ENCODE results near the gene YES1.
A peak's percentile ranks its signal among the peaks of the same experiment; 100 is the strongest.

The YES1 gene

DNA sequence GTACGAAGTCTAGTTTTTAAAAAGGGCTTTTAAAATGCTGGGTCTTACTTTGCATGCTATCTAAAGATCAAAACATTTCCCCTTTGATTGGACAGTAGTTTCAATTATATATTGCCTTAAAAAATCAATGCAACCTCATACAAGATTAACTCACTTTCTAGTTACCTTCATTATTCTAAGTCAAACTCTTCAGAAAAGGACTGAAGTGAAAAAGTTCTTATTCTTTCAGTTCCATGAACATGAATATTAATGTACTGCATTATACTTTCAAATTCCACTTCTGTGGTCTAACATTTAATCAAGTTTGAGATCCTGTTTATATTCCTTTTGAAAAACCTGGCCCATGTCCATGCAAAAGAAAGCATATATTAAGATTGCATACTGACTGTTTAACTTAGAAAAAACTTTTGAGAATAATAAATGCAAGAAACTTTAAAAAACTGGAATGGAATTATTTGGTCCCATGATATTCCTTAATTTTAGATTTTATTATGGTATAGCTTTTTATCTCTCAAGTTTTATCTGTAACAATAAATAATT lies 88.4 kb downstream of the YES1 start:
- Mint-ChIP-seq H3K27ac (no peak overlapping the region), H3K4me1 (no peaks in the 10 kb centered on the region), H3K36me3 (ENCODE audit: low read depth) (peaks cover 60% of the 10 kb centered on the region), H3K9me3 (no peaks in the 10 kb centered on the region), H3K4me3 (no peak overlapping the region), H3K27me3 (ENCODE audit: low read depth) (no peaks in the 10 kb centered on the region)
- TF ChIP-seq CTCF (IDR thresholded peaks at IDR 0.05; ENCODE audit: unreplicated experiment in 3 of 3): no peak

DNA sequence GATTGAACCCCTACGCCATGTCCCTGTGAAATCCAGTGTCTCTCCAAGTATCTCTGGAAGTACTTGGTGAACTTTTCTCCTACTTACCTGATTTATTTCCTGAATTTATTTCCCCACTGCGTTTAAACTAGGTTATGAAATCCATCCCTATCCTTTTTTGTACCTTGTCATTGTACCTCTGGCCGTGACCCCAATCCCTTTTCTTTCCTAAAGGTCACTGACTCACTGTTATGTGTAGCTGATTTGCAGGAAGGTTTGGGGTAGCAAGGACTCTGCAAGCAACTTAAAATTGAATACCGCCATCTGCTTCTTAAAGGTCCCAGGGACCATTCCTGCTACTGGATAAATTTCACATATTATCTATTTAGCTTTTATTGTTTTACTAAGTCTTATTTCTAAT lies 95.0 kb downstream of the YES1 start:
- Mint-ChIP-seq H3K27ac (no peak overlapping the region), H3K4me1 (no peaks in the 10 kb centered on the region), H3K9me3 (peaks cover 2% of the 10 kb centered on the region), H3K27me3 (ENCODE audit: low read depth) (no peaks in the 10 kb centered on the region), H3K36me3 (ENCODE audit: low read depth) (peaks cover 22% of the 10 kb centered on the region), H3K4me3 (no peak overlapping the region)
- TF ChIP-seq CTCF (IDR thresholded peaks at IDR 0.05; ENCODE audit: unreplicated experiment in 3 of 3): no peak

DNA sequence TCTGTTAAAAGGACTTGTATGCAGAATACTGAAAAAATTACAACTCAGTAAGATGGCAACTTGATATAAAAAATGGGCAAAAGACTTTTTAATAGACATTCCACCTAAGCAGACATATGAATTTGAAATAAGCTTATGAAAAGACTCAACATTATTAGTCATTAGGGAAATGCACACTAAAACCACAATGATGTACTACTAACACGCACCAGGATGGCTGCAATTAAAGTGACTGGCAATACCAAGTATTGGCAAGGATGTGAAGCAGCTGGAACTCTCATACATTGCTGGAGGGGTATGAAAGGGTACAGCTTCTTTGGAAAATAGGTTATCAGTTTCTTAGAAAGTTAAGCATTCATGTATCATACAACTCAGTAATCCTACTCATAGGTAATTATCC lies 96.4 kb downstream of the YES1 start:
- Mint-ChIP-seq H3K27ac (no peak overlapping the region), H3K4me3 (no peak overlapping the region), H3K27me3 (ENCODE audit: low read depth) (no peaks in the 10 kb centered on the region), H3K36me3 (ENCODE audit: low read depth) (peaks cover 19% of the 10 kb centered on the region), H3K9me3 (peaks cover 2% of the 10 kb centered on the region), H3K4me1 (peaks cover 8% of the 10 kb centered on the region)
- no peak for TF ChIP-seq CTCF (IDR thresholded peaks at IDR 0.05; ENCODE audit: unreplicated experiment in 3 of 3)

DNA sequence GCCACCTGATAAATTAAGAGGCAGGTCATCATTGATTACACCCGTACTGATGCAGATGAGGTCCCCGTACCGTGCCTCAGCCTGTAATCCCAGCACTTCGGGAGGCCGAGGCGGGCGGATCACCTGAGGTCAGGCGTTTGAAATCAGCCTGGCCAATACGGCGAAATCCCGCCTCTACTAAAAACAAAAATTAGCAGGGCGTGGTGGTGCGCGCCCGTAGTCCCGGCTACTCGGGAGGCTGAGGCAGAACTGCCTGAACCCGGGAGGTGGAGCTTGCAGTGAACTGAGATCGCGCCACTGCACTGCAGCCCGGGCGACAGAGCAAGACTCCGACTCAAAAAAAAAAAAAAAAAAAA lies 98.9 kb downstream of the YES1 start:
- H3K27ac Mint-ChIP-seq: no peak overlapping the region
- H3K9me3 Mint-ChIP-seq: peaks cover 2% of the 10 kb centered on the region
- H3K4me3 Mint-ChIP-seq: peak overlapping the region; percentile 61 to 66 (median 61)
- no peak for TF ChIP-seq CTCF (IDR thresholded peaks at IDR 0.05; ENCODE audit: unreplicated experiment in 3 of 3)
- peaks cover 13% of the 10 kb centered on the region for H3K36me3 Mint-ChIP-seq (ENCODE audit: low read depth)
- H3K27me3 Mint-ChIP-seq (ENCODE audit: low read depth): no peaks in the 10 kb centered on the region
- peaks cover 12% of the 10 kb centered on the region for H3K4me1 Mint-ChIP-seq

GRCh38 chr18:712401-713134 lies 99.5 kb downstream of the YES1 start, which contains the start of gene ENOSF1:
TSS of gene ENOSF1 (minus strand) at chr18:712630. CDS start at chr18:712587, 43 bp downstream.
- Mint-ChIP-seq H3K36me3 (ENCODE audit: low read depth) (peaks cover 15% of the 10 kb centered on the region), H3K27ac (peak within 1 kb of the TSS; percentile 3 to 47 (median 31)), H3K27me3 (ENCODE audit: low read depth) (no peaks in the 10 kb centered on the region), H3K4me3 (peak within 1 kb of the TSS; percentile 78 to 84 (median 79)), H3K4me1 (peaks cover 12% of the 10 kb centered on the region), H3K9me3 (peaks cover 2% of the 10 kb centered on the region)
- TF ChIP-seq CTCF (IDR thresholded peaks at IDR 0.05; ENCODE audit: unreplicated experiment in 3 of 3): peak; percentile 80 to 90 (median 88)
